DND-41 (cell line): ENCODE results near the gene SERTAD1.

Experiments used
- ATAC-seq: fragments of 200-7000 bp; cut with Tn5 transposase; 3 replicates; pipeline ENCODE4 v1.9.1; 2021; ENCODE audit warnings: low read depth; ENCODE audit not compliant: insufficient read depth
- DNase-seq: peaks from one replicate; pipeline ENCODE4 v3.0.0-alpha.2; 2020
- H2AFZ ChIP-seq: 2 replicates; pipeline ENCODE4 v1.6.0; 2012; ENCODE audit warnings: low read depth, low read length
- H3K27ac ChIP-seq: 2 replicates; pipeline ENCODE4 v1.5.1; 2012; ENCODE audit warnings: low read length, inconsistent platforms
- H3K27me3 ChIP-seq: fragments of 200-600 bp; sonication (generic); 2 replicates; pipeline ENCODE4 v1.6.0; 2012; ENCODE audit warnings: low read length, mild to moderate bottlenecking, inconsistent platforms; ENCODE audit not compliant: insufficient read depth, poor library complexity
- H3K36me3 ChIP-seq: 2 replicates; pipeline ENCODE4 v1.5.1; 2012; ENCODE audit warnings: low read length, inconsistent platforms; ENCODE audit not compliant: insufficient read depth
- H3K4me1 ChIP-seq: 2 replicates; pipeline ENCODE4 v1.5.1; 2012; ENCODE audit warnings: mild to moderate bottlenecking, low read length; ENCODE audit not compliant: insufficient read depth
- H3K4me2 ChIP-seq: 2 replicates; pipeline ENCODE4 v1.6.0; 2012; ENCODE audit warnings: mild to moderate bottlenecking, moderate library complexity, low read length, inconsistent platforms; ENCODE audit not compliant: insufficient read depth
- H3K4me3 ChIP-seq, 2 experiments: fragments of 200-600 bp in 1 of 2; shearing (Covaris generic) in 1 of 2; 2 replicates each; pipeline ENCODE4 v1.5.1; 2012 to 2016; ENCODE audit warnings: inconsistent platforms in 2 of 2, low read length in 2 of 2, mild to moderate bottlenecking in 2 of 2, low read depth in 1 of 2, moderate library complexity in 1 of 2
- H3K79me2 ChIP-seq: 2 replicates; pipeline ENCODE4 v1.6.0; 2012; ENCODE audit warnings: low read length, inconsistent platforms; ENCODE audit not compliant: insufficient read depth
- H3K9ac ChIP-seq: 2 replicates; pipeline ENCODE4 v1.6.0; 2012; ENCODE audit warnings: low read depth, mild to moderate bottlenecking, inconsistent platforms, low read length, moderate library complexity
- H3K9me3 ChIP-seq: 2 replicates; pipeline ENCODE4 v1.5.1; 2012; ENCODE audit warnings: low read length, moderate library complexity, mild to moderate bottlenecking, inconsistent platforms; ENCODE audit not compliant: insufficient read depth, severe bottlenecking
- H4K20me1 ChIP-seq: 2 replicates; pipeline ENCODE4 v1.6.0; 2012; ENCODE audit warnings: low read length; ENCODE audit not compliant: insufficient read depth
- CTCF ChIP-seq: IDR thresholded peaks from 2 replicates; pipeline ENCODE4 v1.5.1; 2012; ENCODE audit warnings: borderline replicate concordance, low read length, moderate library complexity, mild to moderate bottlenecking; ENCODE audit not compliant: poor library complexity, severe bottlenecking; ENCODE audit errors: extremely low read depth
- EZH2 ChIP-seq: IDR thresholded peaks from 3 replicates; pipeline ENCODE4 v1.6.1; 2012; ENCODE audit warnings: borderline replicate concordance, low read depth, mild to moderate bottlenecking, moderate library complexity, low read length, inconsistent platforms; ENCODE audit not compliant: severe bottlenecking

SERTAD1 gene

GRCh38 chr19:40380199-40381037, 45.4 kb downstream of the SERTAD1 start:
- Histone ChIP-seq H3K9ac (no peak overlapping the region), H3K4me3 (no peak overlapping the region), H3K9me3 (no peaks in the 10 kb centered on the region), H3K36me3 (0 out of 2 replicates have a peak, but pooled peaks cover 3% of the 10 kb centered on the region), H3K27ac (no peak overlapping the region), H3K27me3 (no peaks in the 10 kb centered on the region), H2AFZ (no peak overlapping the region), H3K4me1 (no peaks in the 10 kb centered on the region), H4K20me1 (no peaks in the 10 kb centered on the region; the same call in 1 of the 2 replicates), H3K4me2 (no peak overlapping the region), H3K79me2 (no peaks in the 10 kb centered on the region)
- DNase-seq (no peak), ATAC-seq (no peak)
- TF ChIP-seq CTCF: no peak
- TF ChIP-seq EZH2: no peak

DNA sequence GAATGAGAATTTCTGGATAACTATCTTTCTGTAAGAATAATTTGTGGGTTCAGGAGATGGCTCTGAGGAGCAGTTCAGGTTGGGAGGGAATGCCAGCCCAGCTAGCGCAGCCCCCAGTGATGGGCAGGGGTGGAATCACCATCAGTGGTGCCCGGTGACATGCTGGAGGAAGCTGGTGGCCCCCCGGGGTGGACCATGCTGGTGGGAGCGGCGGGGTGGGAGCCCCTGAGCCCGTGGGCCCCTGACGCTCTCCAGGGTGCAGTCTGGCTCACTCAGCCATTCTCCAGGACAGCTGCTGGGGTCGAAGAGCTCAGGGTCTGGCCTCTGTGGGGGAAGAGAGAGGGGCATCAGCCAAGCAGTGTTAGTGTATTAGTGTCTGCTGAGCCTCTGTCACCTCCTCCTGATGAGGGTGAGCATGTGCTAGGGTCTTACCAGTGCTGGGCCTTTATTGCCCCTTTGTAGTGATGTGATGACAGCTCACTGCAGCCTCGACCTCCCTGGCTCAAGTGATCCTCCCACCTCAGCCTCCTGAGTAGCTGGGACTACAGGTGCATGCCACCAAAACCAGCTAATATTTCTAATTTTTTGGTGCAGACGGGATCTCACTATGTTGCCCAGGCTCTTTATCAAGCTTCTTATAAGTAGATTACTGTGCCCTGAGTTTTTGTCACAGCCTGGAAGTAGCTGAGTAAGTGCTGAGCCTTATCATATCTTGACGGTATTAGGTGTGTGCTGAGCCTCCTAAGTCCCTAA, 46.2 kb downstream of the SERTAD1 start:
- no peak overlapping the region for H3K9ac ChIP-seq
- H3K4me1 ChIP-seq: no peaks in the 10 kb centered on the region
- no peak overlapping the region for H3K4me3 ChIP-seq
- H3K4me2 ChIP-seq: no peak overlapping the region
- H3K27me3 ChIP-seq: no peaks in the 10 kb centered on the region
- ATAC-seq (no peak), DNase-seq (no peak)
- no peak overlapping the region for H2AFZ ChIP-seq
- TF ChIP-seq CTCF: no peak
- TF ChIP-seq EZH2: no peak
- no peaks in the 10 kb centered on the region; the same call in 1 of the 2 replicates for H4K20me1 ChIP-seq
- no peaks in the 10 kb centered on the region for H3K79me2 ChIP-seq
- no peak overlapping the region for H3K27ac ChIP-seq
- 0 out of 2 replicates have a peak, but pooled peaks cover 3% of the 10 kb centered on the region for H3K36me3 ChIP-seq
- H3K9me3 ChIP-seq: no peaks in the 10 kb centered on the region

GRCh38 chr19:40378509-40378908, 47.3 kb downstream of the SERTAD1 start:
- Histone ChIP-seq H3K9me3 (no peaks in the 10 kb centered on the region), H3K79me2 (no peaks in the 10 kb centered on the region), H3K27ac (no peak overlapping the region), H3K27me3 (no peaks in the 10 kb centered on the region), H3K4me2 (no peak overlapping the region), H3K4me1 (no peaks in the 10 kb centered on the region), H3K36me3 (peaks cover 3% of the 10 kb centered on the region; the same call in 1 of the 2 replicates), H3K4me3 (no peak overlapping the region), H2AFZ (no peak overlapping the region), H3K9ac (no peak overlapping the region), H4K20me1 (no peaks in the 10 kb centered on the region; the same call in 1 of the 2 replicates)
- ATAC-seq (no peak), DNase-seq (no peak)
- TF ChIP-seq CTCF (no peak), EZH2 (no peak)
